Adipocyte (in vitro differentiated cells): ENCODE measurements around the gene BNIP5.

Experiments
- DNase-seq: peaks from one replicate; pipeline ENCODE4 v3.0.0-alpha.2; 2015; ENCODE audit warnings: low read depth
- H3K27me3 ChIP-seq: replicated peaks from 2 replicates; pipeline ENCODE4 v1.7.0; 2013; ENCODE audit warnings: mild to moderate bottlenecking, low read length, moderate library complexity; ENCODE audit not compliant: control insufficient read depth, insufficient read depth
- H3K36me3 ChIP-seq: 2 replicates; pipeline ENCODE4 v1.7.0; 2013; ENCODE audit warnings: low read length, mild to moderate bottlenecking, moderate library complexity; ENCODE audit not compliant: control insufficient read depth, insufficient read depth, severe bottlenecking
- H3K4me1 ChIP-seq: 2 replicates; pipeline ENCODE4 v1.7.0; 2013; ENCODE audit warnings: mild to moderate bottlenecking, low read length, moderate library complexity; ENCODE audit not compliant: control insufficient read depth, insufficient read depth
- H3K4me3 ChIP-seq: 2 replicates; pipeline ENCODE4 v1.7.0; 2013; ENCODE audit warnings: mild to moderate bottlenecking, low read length, moderate library complexity
- H3K9ac ChIP-seq: 2 replicates; pipeline ENCODE4 v1.7.0; 2013; ENCODE audit warnings: mild to moderate bottlenecking, low read length, moderate library complexity
- H3K9me3 ChIP-seq: 2 replicates; pipeline ENCODE4 v1.7.0; 2013; ENCODE audit warnings: mild to moderate bottlenecking, low read length, moderate library complexity; ENCODE audit not compliant: control insufficient read depth

Gene BNIP5

DNA sequence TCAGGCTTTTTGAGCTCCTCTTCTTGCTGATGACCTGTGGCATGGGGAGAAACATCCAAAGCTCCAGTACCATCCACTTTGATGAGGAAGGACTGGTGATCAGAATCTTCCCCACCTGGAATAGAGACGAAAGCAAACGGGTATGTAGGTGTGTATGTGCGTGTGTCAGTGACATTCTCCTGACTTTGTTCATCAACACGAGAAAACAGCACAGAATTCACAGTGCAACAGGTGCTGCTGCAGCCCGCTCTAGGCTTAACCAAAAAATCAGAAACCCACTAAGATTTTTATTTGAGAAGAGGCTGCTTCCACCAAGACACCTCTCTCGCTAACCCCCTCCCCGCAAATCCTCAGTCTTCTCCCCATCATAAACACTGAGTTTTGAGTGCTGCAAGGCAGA is 8.1 kb downstream of the BNIP5 start:
- H3K36me3 ChIP-seq: no peaks in the 10 kb centered on the region
- H3K9ac ChIP-seq: no peak overlapping the region
- H3K27me3 ChIP-seq: peaks cover 61% of the 10 kb centered on the region
- H3K4me1 ChIP-seq: peaks cover 2% of the 10 kb centered on the region
- no peak for DNase-seq
- no peak overlapping the region for H3K4me3 ChIP-seq
- no peaks in the 10 kb centered on the region for H3K9me3 ChIP-seq

GRCh38 chr6:36327919-36328236 is 8.8 kb downstream of the BNIP5 start:
- Histone ChIP-seq H3K36me3 (no peaks in the 10 kb centered on the region), H3K9me3 (no peaks in the 10 kb centered on the region), H3K4me3 (no peak overlapping the region), H3K27me3 (peaks cover 54% of the 10 kb centered on the region), H3K9ac (no peak overlapping the region), H3K4me1 (no peaks in the 10 kb centered on the region)
- no peak for DNase-seq

DNA sequence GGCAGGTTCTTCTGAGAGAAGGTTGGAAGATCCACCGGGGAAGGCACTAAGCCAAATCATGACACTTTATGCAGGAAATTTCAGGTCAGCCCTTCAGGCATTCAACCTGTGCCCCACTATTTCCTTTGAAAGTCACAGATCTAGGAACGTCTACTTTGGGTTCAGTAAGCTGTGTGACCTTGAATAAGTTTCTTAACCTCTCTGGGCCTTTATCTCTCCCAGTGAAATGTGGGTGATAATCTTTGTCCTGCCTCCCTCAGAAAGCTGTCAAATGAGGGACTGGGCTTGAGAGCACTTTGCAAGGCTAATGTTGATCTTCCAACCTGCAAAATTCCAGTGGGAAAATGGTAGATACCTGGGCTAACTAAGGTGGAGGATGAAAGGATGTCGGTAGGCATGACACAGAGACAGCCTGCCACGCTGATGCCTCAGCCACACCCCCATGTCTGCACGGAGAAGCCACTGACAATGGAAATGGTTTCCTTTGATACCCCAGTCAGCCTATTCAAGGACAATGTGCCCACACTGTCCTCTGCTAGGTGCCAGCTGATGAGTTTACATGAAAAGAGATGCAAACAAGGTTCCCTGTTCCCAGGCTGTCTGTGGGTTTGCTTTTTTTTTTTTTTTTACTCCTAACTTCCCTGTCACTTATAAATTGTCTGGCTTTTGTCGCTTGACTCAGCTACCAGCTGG is 9.3 kb downstream of the BNIP5 start:
- Histone ChIP-seq H3K9me3 (no peaks in the 10 kb centered on the region), H3K9ac (no peak overlapping the region), H3K4me1 (no peaks in the 10 kb centered on the region), H3K36me3 (no peaks in the 10 kb centered on the region), H3K4me3 (no peak overlapping the region), H3K27me3 (peaks cover 50% of the 10 kb centered on the region)
- DNase-seq: no peak

DNA sequence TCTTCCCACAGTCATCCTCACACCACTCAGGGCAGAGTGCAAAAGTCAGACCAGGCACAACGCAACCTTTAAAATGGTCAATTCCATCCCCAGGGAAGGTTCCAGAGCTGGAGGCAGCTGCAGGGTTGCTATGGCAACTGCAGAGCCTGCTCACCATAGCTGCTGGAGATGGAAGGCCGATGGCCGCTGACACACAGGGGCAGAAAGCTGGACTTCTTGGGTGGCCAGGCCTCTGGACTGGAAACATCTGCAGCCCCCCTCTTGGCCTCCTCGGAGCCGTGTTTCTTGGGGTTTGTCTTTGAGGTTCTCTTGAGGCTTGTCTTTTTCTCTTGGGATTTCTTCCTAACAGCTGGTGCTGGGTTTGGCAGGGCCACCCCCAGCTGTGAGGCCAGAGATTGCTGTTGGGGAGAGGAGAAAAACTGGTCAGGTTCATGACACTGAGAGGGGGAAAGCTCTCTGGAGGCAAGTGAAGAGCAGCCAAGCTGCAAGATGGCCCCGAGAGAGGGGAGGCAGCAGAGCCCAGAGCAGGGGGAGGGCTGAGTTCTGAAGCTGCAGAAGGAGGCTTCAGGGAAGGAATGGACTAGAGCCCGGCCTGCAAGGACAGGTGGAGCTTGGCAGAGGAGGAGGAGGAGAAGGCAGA is 10.2 kb downstream of the BNIP5 start:
- DNase-seq: no peak
- Histone ChIP-seq H3K4me3 (no peak overlapping the region), H3K4me1 (no peaks in the 10 kb centered on the region), H3K27me3 (peaks cover 47% of the 10 kb centered on the region), H3K9me3 (no peaks in the 10 kb centered on the region), H3K9ac (no peak overlapping the region), H3K36me3 (no peaks in the 10 kb centered on the region)

DNA sequence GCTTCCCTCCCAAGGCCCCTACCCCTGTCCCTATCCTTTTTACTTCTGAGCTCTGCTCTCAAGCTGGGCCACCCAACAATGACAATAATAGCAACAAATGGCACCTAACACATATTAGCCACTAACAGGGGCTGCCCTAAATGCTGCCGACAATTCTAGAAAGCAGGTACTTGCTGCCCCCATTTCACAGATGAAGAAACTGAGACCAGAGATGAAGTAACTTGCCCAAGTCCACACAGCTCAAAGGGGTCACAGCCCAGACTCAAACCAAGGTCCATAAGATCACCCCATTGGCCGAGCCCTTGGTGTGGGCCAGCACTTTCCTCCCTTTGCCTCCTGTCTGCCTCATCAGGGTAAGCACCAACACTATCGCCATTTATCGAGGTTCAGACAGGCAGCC is 12.0 kb downstream of the BNIP5 start:
- Histone ChIP-seq H3K9ac (no peak overlapping the region), H3K27me3 (peaks cover 41% of the 10 kb centered on the region), H3K4me1 (no peaks in the 10 kb centered on the region), H3K4me3 (no peak overlapping the region), H3K9me3 (no peaks in the 10 kb centered on the region), H3K36me3 (no peaks in the 10 kb centered on the region)
- DNase-seq: no peak

DNA sequence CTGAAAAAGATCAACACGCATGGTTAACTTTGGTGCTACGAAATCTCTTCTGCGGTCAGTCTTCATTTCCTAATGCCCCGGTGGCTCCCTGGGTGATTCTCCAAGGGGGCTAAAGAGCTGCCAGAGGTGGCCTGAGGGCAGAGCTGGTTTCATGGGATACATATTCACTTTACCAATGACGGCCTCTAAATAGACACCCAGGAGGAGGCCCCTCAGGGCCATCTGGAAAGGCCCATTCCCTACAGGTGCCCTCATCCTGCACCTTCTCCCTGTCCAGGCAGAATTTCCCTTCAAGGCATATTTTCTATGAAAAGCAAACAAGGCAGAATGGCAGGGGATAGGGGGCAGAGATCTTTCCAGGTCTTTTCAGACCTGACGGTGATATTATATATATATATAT is 12.5 kb downstream of the BNIP5 start:
- Histone ChIP-seq H3K9ac (no peak overlapping the region), H3K9me3 (no peaks in the 10 kb centered on the region), H3K4me1 (no peaks in the 10 kb centered on the region), H3K4me3 (no peak overlapping the region), H3K27me3 (peaks cover 40% of the 10 kb centered on the region), H3K36me3 (no peaks in the 10 kb centered on the region)
- no peak for DNase-seq

GRCh38 chr6:36323062-36323461 is 13.6 kb downstream of the BNIP5 start:
- Histone ChIP-seq H3K9me3 (no peaks in the 10 kb centered on the region), H3K4me1 (no peaks in the 10 kb centered on the region), H3K27me3 (peaks cover 39% of the 10 kb centered on the region), H3K9ac (no peak overlapping the region), H3K4me3 (no peak overlapping the region), H3K36me3 (no peaks in the 10 kb centered on the region)
- DNase-seq: no peak

DNA sequence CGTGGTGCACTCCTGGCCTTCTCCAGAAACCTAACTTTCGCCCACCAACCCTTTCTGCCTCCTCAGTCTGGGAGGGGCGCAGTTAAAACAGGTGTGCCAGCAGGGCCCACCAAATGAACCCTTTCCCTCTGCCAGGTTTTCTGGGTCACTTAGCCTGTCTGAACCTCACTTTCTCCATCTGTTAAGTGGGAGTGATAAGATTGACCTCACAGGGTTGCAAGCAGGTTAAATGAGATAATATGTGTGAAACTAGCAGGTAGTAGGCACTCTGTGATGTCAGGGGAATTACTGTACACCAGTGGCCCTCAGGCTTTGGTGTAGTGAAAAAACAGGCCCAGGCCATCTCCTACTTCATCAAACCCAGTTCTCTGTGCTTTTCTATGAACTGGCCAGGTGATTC is 14.1 kb downstream of the BNIP5 start:
- Histone ChIP-seq H3K4me3 (no peak overlapping the region), H3K4me1 (no peaks in the 10 kb centered on the region), H3K9ac (no peak overlapping the region), H3K36me3 (no peaks in the 10 kb centered on the region), H3K27me3 (peaks cover 39% of the 10 kb centered on the region), H3K9me3 (no peaks in the 10 kb centered on the region)
- no peak for DNase-seq

- no peak for DNase-seq
Measured at GRCh38 chr6:36320475-36320874, 16.2 kb downstream of the BNIP5 start.

GRCh38 chr6:36319821-36320220 is 16.9 kb downstream of the BNIP5 start:
- Histone ChIP-seq H3K36me3 (no peaks in the 10 kb centered on the region), H3K9me3 (no peaks in the 10 kb centered on the region), H3K9ac (no peak overlapping the region), H3K4me1 (peaks cover 6% of the 10 kb centered on the region), H3K27me3 (peaks cover 19% of the 10 kb centered on the region), H3K4me3 (no peak overlapping the region)
- no peak for DNase-seq

More at GRCh38 chr6:36320475-36320874, 16.2 kb downstream of the BNIP5 start:
- peaks cover 25% of the 10 kb centered on the region for H3K27me3 ChIP-seq
- H3K9ac ChIP-seq: no peak overlapping the region
- no peak overlapping the region for H3K4me3 ChIP-seq
- H3K36me3 ChIP-seq: no peaks in the 10 kb centered on the region
- H3K4me1 ChIP-seq: peaks cover 4% of the 10 kb centered on the region
- no peaks in the 10 kb centered on the region for H3K9me3 ChIP-seq

DNA sequence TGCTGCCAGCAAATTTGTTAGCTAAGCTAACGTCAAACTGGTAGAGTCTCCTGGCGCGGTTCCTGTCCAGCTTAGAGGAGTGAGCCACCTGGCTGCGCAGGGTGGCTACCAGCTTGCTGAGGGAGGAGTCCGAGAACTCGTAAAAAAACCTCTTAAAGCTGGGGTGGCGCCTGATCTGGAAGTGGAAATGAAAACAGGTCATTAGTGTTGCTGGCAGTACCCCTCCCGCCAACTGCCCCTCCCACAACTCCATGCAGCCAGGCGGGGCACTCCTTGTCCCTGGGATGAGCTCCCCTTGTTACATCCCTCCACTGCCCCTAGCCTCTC is 17.3 kb downstream of the BNIP5 start:
- Histone ChIP-seq H3K9me3 (no peaks in the 10 kb centered on the region), H3K9ac (no peak overlapping the region), H3K27me3 (peaks cover 17% of the 10 kb centered on the region), H3K36me3 (no peaks in the 10 kb centered on the region), H3K4me3 (no peak overlapping the region), H3K4me1 (peaks cover 7% of the 10 kb centered on the region)
- no peak for DNase-seq
